Measurements from ENCODE around the gene ADAM19. TPM values are rescaled to one million over a fixed set of nuclear protein-coding genes. Genes with fewer than 3 reads are reported as not detected.

The ADAM19 gene
- polyA plus RNA-seq, 1 of the 3 experiments (the other 2 are of a cell fraction): 46.9 TPM

GRCh38 chr5:157511651-157512644 lies 63.6 kb downstream of the ADAM19 start:
- Histone ChIP-seq H3K9ac (peak overlapping the region; percentile 64; the same call in 1 of the 2 replicates), H3K27me3 (ENCODE audit: insufficient read depth) (no peaks in the 10 kb centered on the region), H3K36me3 (replicated peaks in 1 of 2; ENCODE audit: control insufficient read depth in 1 of 2, insufficient read depth in 2 of 2, low read length in 1 of 2) (peaks cover 25 to 64% of the 10 kb centered on the region in 2 experiments), H3K4me3 (ENCODE audit: low read depth in 2 of 2, low read length in 1 of 2) (no peak overlapping the region), H3K27ac (ENCODE audit: low read depth in 2 of 2, low read length in 1 of 2) (peak overlapping the region; percentile 54 to 98; a peak in 3 of 4 replicates), H3K9me2 (no peaks in the 10 kb centered on the region), H3K9me3 (no peaks in the 10 kb centered on the region), H3K4me2 (peak overlapping the region; percentile 58), H3F3A (replicated peaks; ENCODE audit: insufficient read depth) (peaks cover 57% of the 10 kb centered on the region), H4K20me1 (ENCODE audit: insufficient read depth) (peaks cover 7% of the 10 kb centered on the region; the same call in 1 of the 2 replicates), H3K79me2 (ENCODE audit: insufficient read depth) (peaks cover 70% of the 10 kb centered on the region), H3K4me1 (ENCODE audit: control insufficient read depth in 1 of 2, insufficient read depth in 2 of 2, low read depth in 1 of 2, low read length in 1 of 2) (peaks cover 15 to 33% of the 10 kb centered on the region in 2 experiments), H2AFZ (ENCODE audit: low read depth) (no peak overlapping the region)
- POLR2A ChIA-PET: no interaction called here
- WGBS (ENCODE audit: low lambda C conversion rate): 19% methylated on average over 9 of the region's 9 CpGs
- TF ChIP-seq, protein P1, sequence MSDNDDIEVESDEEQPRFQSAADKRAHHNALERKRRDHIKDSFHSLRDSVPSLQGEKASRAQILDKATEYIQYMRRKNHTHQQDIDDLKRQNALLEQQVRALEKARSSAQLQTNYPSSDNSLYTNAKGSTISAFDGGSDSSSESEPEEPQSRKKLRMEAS (IDR thresholded peaks at IDR 0.05; ENCODE audit: low read depth): peak; percentile 72
- TF ChIP-seq RFX5 (IDR thresholded peaks at IDR 0.05; ENCODE audit: low read length) (no peak), JUND (IDR thresholded peaks at IDR 0.05) (peak; percentile 53; the same call in 1 of the 2 replicates), GABPA (IDR thresholded peaks at IDR 0.05; ENCODE audit: low read depth) (no peak), EZH2phosphoT487 (IDR thresholded peaks at IDR 0.05; ENCODE audit: borderline replicate concordance, low read depth) (no peak), POLR2AphosphoS5 (IDR thresholded peaks at IDR 0.05; ENCODE audit: low read depth, low read length) (no peak), SIN3A (IDR thresholded peaks at IDR 0.05; ENCODE audit: borderline replicate concordance, low read depth, low read length) (no peak), RXRA (IDR thresholded peaks at IDR 0.05; ENCODE audit: borderline replicate concordance, low read depth) (peak; percentile 88), YY1 (IDR thresholded peaks at IDR 0.05; ENCODE audit: low read depth) (0 out of 2 replicates have a peak, but pooled peaks have one; percentile 13), ZBTB33 (IDR thresholded peaks at IDR 0.05; ENCODE audit: borderline replicate concordance, low read depth) (0 out of 2 replicates have a peak, but pooled peaks have one; percentile 10), ELF1 (IDR thresholded peaks at IDR 0.05) (no peak), EP300 (IDR thresholded peaks at IDR 0.05; ENCODE audit: borderline replicate concordance in 1 of 2, low read depth in 1 of 2, low read length in 1 of 2) (0 out of 4 replicates have a peak, but pooled peaks of 1 of the 2 experiments have one; percentile 22), USF1 (IDR thresholded peaks at IDR 0.05; ENCODE audit: borderline replicate concordance, low read depth) (0 out of 2 replicates have a peak, but pooled peaks have one; percentile 15), TEAD4 (IDR thresholded peaks at IDR 0.05; ENCODE audit: borderline replicate concordance, insufficient read depth) (0 out of 2 replicates have a peak, but pooled peaks have one; percentile 45), FOXM1 (IDR thresholded peaks at IDR 0.05; ENCODE audit: low read depth) (no peak), TCF12 (IDR thresholded peaks at IDR 0.05) (peak; percentile 62), FOSL2 (IDR thresholded peaks at IDR 0.05; ENCODE audit: borderline replicate concordance, low read depth) (peak; percentile 70; the same call in 1 of the 2 replicates), GATA2 (CRISPR knock-in tag; IDR thresholded peaks at IDR 0.05) (no peak), NFIC (IDR thresholded peaks at IDR 0.05; ENCODE audit: borderline replicate concordance) (peak; percentile 71; the same call in 1 of the 2 replicates)
- TF ChIP-seq, protein P2, sequence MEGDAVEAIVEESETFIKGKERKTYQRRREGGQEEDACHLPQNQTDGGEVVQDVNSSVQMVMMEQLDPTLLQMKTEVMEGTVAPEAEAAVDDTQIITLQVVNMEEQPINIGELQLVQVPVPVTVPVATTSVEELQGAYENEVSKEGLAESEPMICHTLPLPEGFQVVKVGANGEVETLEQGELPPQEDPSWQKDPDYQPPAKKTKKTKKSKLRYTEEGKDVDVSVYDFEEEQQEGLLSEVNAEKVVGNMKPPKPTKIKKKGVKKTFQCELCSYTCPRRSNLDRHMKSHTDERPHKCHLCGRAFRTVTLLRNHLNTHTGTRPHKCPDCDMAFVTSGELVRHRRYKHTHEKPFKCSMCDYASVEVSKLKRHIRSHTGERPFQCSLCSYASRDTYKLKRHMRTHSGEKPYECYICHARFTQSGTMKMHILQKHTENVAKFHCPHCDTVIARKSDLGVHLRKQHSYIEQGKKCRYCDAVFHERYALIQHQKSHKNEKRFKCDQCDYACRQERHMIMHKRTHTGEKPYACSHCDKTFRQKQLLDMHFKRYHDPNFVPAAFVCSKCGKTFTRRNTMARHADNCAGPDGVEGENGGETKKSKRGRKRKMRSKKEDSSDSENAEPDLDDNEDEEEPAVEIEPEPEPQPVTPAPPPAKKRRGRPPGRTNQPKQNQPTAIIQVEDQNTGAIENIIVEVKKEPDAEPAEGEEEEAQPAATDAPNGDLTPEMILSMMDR (IDR thresholded peaks at IDR 0.05): no peak
- TF ChIP-seq, protein P3, sequence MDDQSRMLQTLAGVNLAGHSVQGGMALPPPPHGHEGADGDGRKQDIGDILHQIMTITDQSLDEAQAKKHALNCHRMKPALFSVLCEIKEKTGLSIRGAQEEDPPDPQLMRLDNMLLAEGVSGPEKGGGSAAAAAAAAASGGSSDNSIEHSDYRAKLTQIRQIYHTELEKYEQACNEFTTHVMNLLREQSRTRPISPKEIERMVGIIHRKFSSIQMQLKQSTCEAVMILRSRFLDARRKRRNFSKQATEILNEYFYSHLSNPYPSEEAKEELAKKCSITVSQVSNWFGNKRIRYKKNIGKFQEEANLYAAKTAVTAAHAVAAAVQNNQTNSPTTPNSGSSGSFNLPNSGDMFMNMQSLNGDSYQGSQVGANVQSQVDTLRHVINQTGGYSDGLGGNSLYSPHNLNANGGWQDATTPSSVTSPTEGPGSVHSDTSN (IDR thresholded peaks at IDR 0.05): peak; percentile 47
- no peak for DNase-seq
- CTCF ChIA-PET: interaction anchor here (1.1 to 1.7 kb wide), 3 partner anchors 13 to 184 kb away, joined by 4 to 5 read pairs (median 4); no protein-coding TSS in a partner anchor

Data from SK-N-SH (cell line).